ENCODE data around the gene CAPS.

GRCh38 chr19:5954293-5954692, 40.2 kb downstream of the CAPS start:
- no peak for TF ChIP-seq CTCF (IDR thresholded peaks at IDR 0.05)
- no peak for TF ChIP-seq POLR2AphosphoS5 (IDR thresholded peaks at IDR 0.05)
- TF ChIP-seq POLR2A (IDR thresholded peaks at IDR 0.05): no peak
